Neural cell (in vitro differentiated cells): ENCODE data around the gene L3MBTL2. TPM values are rescaled to one million over a fixed set of nuclear protein-coding genes. Genes with fewer than 3 reads are reported as not detected.

ENCODE experiments used
- H2AFZ ChIP-seq: fragments of 200-600, 300-800 bp; sonication (generic), shearing (Covaris generic); 2 replicates; pipeline ENCODE4 v1.6.0; 2014; ENCODE audit warnings: low read depth, mild to moderate bottlenecking, antibody characterized with exemption, low read length, moderate library complexity
- H3F3A ChIP-seq: fragments of 200-600 bp; shearing (Covaris generic); 2 replicates; pipeline ENCODE4 v1.6.1; 2016; ENCODE audit warnings: mild to moderate bottlenecking, moderate library complexity, mixed read lengths, antibody characterized with exemption, low read length; ENCODE audit not compliant: insufficient read depth, poor library complexity, severe bottlenecking
- H3K27ac ChIP-seq: fragments of 200-600, 300-800 bp; sonication (generic), shearing (Covaris generic); 2 replicates; pipeline ENCODE4 v1.5.1; 2014; ENCODE audit warnings: mild to moderate bottlenecking, low read length, moderate library complexity
- H3K27me3 ChIP-seq: fragments of 300-800, 200-600 bp; sonication (generic), shearing (Covaris generic); 2 replicates; pipeline ENCODE4 v1.6.0; 2014; ENCODE audit warnings: mild to moderate bottlenecking, low read depth, low read length, moderate library complexity; ENCODE audit not compliant: insufficient read depth
- H3K36me3 ChIP-seq: fragments of 300-800, 200-600 bp; sonication (generic), shearing (Covaris generic); 2 replicates; pipeline ENCODE4 v1.5.1; 2014; ENCODE audit warnings: mild to moderate bottlenecking, antibody characterized with exemption, low read length, moderate library complexity; ENCODE audit not compliant: insufficient read depth
- H3K4me2 ChIP-seq: fragments of 300-800, 200-600 bp; sonication (generic), shearing (Covaris generic); 2 replicates; pipeline ENCODE4 v1.6.0; 2014; ENCODE audit warnings: mild to moderate bottlenecking, low read length
- H3K4me3 ChIP-seq: fragments of 300-800, 200-600 bp; sonication (generic), shearing (Covaris generic); 2 replicates; pipeline ENCODE4 v1.5.1; 2014; ENCODE audit warnings: mild to moderate bottlenecking, low read length, moderate library complexity
- H3K79me2 ChIP-seq: fragments of 200-600 bp; shearing (Covaris generic); replicated peaks from 2 replicates; pipeline ENCODE4 v1.6.0; 2014; ENCODE audit warnings: mild to moderate bottlenecking, low read length, moderate library complexity; ENCODE audit not compliant: insufficient read depth
- H3K9ac ChIP-seq: fragments of 300-800, 200-600 bp; sonication (generic), shearing (Covaris generic); 2 replicates; pipeline ENCODE4 v1.6.1; 2016; ENCODE audit warnings: mild to moderate bottlenecking, low read length, mixed read lengths
- H3K9me2 ChIP-seq: fragments of 200-600 bp; shearing (Covaris generic); 2 replicates; pipeline ENCODE4 v1.6.1; 2016; ENCODE audit warnings: mild to moderate bottlenecking, low read length, mixed read lengths; ENCODE audit not compliant: insufficient read depth
- H3K9me3 ChIP-seq: fragments of 200-600, 300-800 bp; sonication (generic), shearing (Covaris generic); 2 replicates; pipeline ENCODE4 v1.6.1; 2016; ENCODE audit warnings: mild to moderate bottlenecking, mixed run types, low read length, moderate library complexity, mixed read lengths
- H4K20me1 ChIP-seq: fragments of 200-600 bp; shearing (Covaris generic); 2 replicates; pipeline ENCODE4 v1.6.1; 2016; ENCODE audit warnings: mild to moderate bottlenecking, mixed run types; ENCODE audit not compliant: insufficient read depth
- EP300 ChIP-seq: fragments of 450-650 bp; conservative IDR thresholded peaks from 2 replicates; pipeline ENCODE4 v1.6.1; 2014; ENCODE audit warnings: antibody characterized with exemption, mild to moderate bottlenecking, moderate library complexity; ENCODE audit not compliant: poor library complexity, severe bottlenecking
- EZH2 ChIP-seq: fragments of 200-600, 300-800 bp; shearing (Covaris generic), sonication (generic); IDR thresholded peaks from 2 replicates; pipeline ENCODE4 v1.6.1; 2014; ENCODE audit warnings: antibody characterized with exemption, low read length, borderline replicate concordance, mild to moderate bottlenecking; ENCODE audit not compliant: insufficient read depth, poor library complexity, severe bottlenecking
- MXI1 ChIP-seq: fragments of 450-650 bp; conservative IDR thresholded peaks from 2 replicates; pipeline ENCODE4 v1.6.1; 2014; ENCODE audit warnings: antibody characterized with exemption, mild to moderate bottlenecking; ENCODE audit not compliant: poor library complexity, severe bottlenecking
- POLR2AphosphoS5 ChIP-seq: IDR thresholded peaks from 2 replicates; pipeline ENCODE4 v1.6.1; 2012
- RAD21 ChIP-seq: fragments of 450-650 bp; conservative IDR thresholded peaks from 2 replicates; pipeline ENCODE4 v1.6.1; 2014; ENCODE audit warnings: antibody characterized with exemption, mild to moderate bottlenecking, moderate library complexity
- SMC3 ChIP-seq: fragments of 450-650 bp; conservative IDR thresholded peaks from 2 replicates; pipeline ENCODE4 v1.6.1; 2014; ENCODE audit warnings: antibody characterized with exemption, mild to moderate bottlenecking, moderate library complexity; ENCODE audit not compliant: poor library complexity
- TAF1 ChIP-seq: IDR thresholded peaks from 2 replicates; pipeline ENCODE4 v1.6.1; 2012; ENCODE audit warnings: low read depth
- polyA plus RNA-seq: library from polyadenylated mRNA; depleted of rRNA; stranded (reverse); fragments of >200 nt; gene quantifications from 2 replicates; pipeline ENCODE4 v1.2.3, GENCODE V29; 2014
- TF ChIP-seq, protein P1 (sequence below): IDR thresholded peaks from 2 replicates; pipeline ENCODE4 v1.6.1; 2012; ENCODE audit warnings: borderline replicate concordance
- TF ChIP-seq, protein P2 (sequence below): fragments of 450-650 bp; IDR thresholded peaks from 2 replicates; pipeline ENCODE4 v1.5.1; 2014; ENCODE audit warnings: antibody characterized with exemption, mild to moderate bottlenecking, moderate library complexity; ENCODE audit not compliant: poor library complexity, severe bottlenecking

The L3MBTL2 gene
- polyA plus RNA-seq, 1 donor from 2014 or later, result 32.5 TPM

DNA sequence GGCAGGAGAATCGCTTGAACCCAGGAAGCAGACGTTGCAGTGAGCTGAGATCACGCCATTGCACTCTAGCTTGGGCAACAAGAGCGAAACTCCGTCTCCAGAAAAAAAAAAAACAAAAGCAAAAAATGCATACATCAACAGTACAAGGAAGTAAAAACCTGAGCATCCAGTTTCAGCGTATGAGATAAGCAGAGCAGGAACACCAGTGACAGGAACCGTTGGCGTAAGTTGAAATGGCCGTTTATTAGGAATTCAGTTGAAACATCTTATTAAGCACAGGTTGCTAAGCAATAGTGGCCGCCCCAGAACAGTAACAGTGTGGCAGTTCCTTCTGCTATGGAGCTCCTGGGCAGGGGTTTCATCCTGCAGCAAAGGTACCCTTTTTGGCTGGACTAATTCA, 4.0 kb upstream of the L3MBTL2 start:
- H3K4me2 ChIP-seq, result no peak overlapping the region
- TF ChIP-seq MXI1, result no peak

DNA sequence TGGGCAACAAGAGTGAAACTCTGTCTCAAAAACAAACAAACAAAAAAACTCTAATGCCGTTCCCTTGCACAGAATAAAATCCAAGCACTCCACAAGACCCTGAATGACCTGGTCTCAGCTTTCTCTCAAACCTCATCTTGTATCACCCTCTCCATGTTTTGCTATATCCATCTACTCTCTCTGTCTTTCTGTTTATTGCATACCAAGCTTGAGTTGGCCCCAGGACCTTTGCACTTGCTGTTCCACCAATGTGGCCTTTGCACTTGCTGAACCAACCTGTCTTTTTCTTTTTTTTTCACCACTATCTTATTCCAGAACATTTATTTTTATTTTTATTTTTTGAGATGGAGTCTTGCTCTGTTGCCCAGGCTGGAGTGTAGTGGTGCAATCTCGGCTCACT, 2.0 kb upstream of the L3MBTL2 start:
- no peaks in the 10 kb centered on the region for H3K36me3 ChIP-seq
- TF ChIP-seq, protein P1, sequence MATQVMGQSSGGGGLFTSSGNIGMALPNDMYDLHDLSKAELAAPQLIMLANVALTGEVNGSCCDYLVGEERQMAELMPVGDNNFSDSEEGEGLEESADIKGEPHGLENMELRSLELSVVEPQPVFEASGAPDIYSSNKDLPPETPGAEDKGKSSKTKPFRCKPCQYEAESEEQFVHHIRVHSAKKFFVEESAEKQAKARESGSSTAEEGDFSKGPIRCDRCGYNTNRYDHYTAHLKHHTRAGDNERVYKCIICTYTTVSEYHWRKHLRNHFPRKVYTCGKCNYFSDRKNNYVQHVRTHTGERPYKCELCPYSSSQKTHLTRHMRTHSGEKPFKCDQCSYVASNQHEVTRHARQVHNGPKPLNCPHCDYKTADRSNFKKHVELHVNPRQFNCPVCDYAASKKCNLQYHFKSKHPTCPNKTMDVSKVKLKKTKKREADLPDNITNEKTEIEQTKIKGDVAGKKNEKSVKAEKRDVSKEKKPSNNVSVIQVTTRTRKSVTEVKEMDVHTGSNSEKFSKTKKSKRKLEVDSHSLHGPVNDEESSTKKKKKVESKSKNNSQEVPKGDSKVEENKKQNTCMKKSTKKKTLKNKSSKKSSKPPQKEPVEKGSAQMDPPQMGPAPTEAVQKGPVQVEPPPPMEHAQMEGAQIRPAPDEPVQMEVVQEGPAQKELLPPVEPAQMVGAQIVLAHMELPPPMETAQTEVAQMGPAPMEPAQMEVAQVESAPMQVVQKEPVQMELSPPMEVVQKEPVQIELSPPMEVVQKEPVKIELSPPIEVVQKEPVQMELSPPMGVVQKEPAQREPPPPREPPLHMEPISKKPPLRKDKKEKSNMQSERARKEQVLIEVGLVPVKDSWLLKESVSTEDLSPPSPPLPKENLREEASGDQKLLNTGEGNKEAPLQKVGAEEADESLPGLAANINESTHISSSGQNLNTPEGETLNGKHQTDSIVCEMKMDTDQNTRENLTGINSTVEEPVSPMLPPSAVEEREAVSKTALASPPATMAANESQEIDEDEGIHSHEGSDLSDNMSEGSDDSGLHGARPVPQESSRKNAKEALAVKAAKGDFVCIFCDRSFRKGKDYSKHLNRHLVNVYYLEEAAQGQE, result no peak
- TF ChIP-seq RAD21, result no peak
- TF ChIP-seq POLR2AphosphoS5, result no peak
- no peak for TF ChIP-seq EP300
- no peak for TF ChIP-seq MXI1
- TF ChIP-seq, protein P2, sequence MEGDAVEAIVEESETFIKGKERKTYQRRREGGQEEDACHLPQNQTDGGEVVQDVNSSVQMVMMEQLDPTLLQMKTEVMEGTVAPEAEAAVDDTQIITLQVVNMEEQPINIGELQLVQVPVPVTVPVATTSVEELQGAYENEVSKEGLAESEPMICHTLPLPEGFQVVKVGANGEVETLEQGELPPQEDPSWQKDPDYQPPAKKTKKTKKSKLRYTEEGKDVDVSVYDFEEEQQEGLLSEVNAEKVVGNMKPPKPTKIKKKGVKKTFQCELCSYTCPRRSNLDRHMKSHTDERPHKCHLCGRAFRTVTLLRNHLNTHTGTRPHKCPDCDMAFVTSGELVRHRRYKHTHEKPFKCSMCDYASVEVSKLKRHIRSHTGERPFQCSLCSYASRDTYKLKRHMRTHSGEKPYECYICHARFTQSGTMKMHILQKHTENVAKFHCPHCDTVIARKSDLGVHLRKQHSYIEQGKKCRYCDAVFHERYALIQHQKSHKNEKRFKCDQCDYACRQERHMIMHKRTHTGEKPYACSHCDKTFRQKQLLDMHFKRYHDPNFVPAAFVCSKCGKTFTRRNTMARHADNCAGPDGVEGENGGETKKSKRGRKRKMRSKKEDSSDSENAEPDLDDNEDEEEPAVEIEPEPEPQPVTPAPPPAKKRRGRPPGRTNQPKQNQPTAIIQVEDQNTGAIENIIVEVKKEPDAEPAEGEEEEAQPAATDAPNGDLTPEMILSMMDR, result no peak
- TF ChIP-seq EZH2, result no peak
- TF ChIP-seq TAF1, result no peak
- no peak for TF ChIP-seq SMC3
- H4K20me1 ChIP-seq, result no peaks in the 10 kb centered on the region
- H3F3A ChIP-seq, result no peaks in the 10 kb centered on the region
- no peak overlapping the region for H3K4me2 ChIP-seq
- H3K79me2 ChIP-seq, result peaks cover 9% of the 10 kb centered on the region
- no peaks in the 10 kb centered on the region for H3K9me2 ChIP-seq
- H3K9ac ChIP-seq, result no peak overlapping the region
- H3K27ac ChIP-seq, result no peak overlapping the region
- no peaks in the 10 kb centered on the region for H3K27me3 ChIP-seq
- no peaks in the 10 kb centered on the region for H3K9me3 ChIP-seq
- no peak overlapping the region for H3K4me3 ChIP-seq
- H2AFZ ChIP-seq, result no peak overlapping the region

More for the DNA sequence above, 4.0 kb upstream of the L3MBTL2 start:
- Histone ChIP-seq H3K4me3 (no peak overlapping the region), H3K27ac (no peak overlapping the region), H3K9me3 (no peaks in the 10 kb centered on the region), H3K36me3 (no peaks in the 10 kb centered on the region), H3K9ac (no peak overlapping the region), H4K20me1 (no peaks in the 10 kb centered on the region), H3K79me2 (peaks cover 8% of the 10 kb centered on the region), H2AFZ (no peak overlapping the region), H3K27me3 (peaks cover 8% of the 10 kb centered on the region), H3F3A (no peaks in the 10 kb centered on the region), H3K9me2 (no peaks in the 10 kb centered on the region)

DNA sequence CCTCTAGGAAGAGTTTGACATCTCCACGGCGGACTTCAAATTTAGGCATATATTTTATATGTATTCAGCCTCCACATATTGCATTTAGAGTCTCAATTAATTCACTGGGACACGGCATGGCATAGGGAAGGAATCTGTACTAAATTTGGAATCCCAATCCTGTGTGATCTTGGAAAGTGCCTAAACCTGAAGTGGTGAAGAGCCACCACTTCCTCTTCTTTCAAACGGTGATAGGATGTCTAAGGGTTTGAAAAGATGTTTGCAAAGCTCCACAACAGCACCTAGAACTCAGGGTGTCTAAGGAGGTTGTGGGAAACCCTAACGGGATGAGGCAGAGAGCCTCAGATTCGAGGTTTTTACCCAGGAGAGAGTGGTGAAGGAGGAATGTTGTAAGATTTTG, 1.0 kb upstream of the L3MBTL2 start:
- no peak overlapping the region for H3K27ac ChIP-seq
- no peak overlapping the region for H3K4me2 ChIP-seq
- H3K9me2 ChIP-seq, result no peaks in the 10 kb centered on the region
- no peaks in the 10 kb centered on the region for H4K20me1 ChIP-seq
- no peak overlapping the region for H3K4me3 ChIP-seq
- no peaks in the 10 kb centered on the region for H3K9me3 ChIP-seq
- no peak overlapping the region for H2AFZ ChIP-seq
- TF ChIP-seq POLR2AphosphoS5, result no peak
- TF ChIP-seq, protein P1, result no peak
- no peak for TF ChIP-seq TAF1
- peaks cover 9% of the 10 kb centered on the region for H3K79me2 ChIP-seq
- H3K9ac ChIP-seq, result no peak overlapping the region
- H3K27me3 ChIP-seq, result no peaks in the 10 kb centered on the region
- H3F3A ChIP-seq, result no peaks in the 10 kb centered on the region
- no peaks in the 10 kb centered on the region for H3K36me3 ChIP-seq
